Cortex of kidney (tissue), 1 donor: Measurements from ENCODE around the gene CHRNA4.

Experiments
- DNase-seq: peaks from one replicate; lab custom pipeline; 2025; lab: John Stamatoyannopoulos, UW

Gene CHRNA4

GRCh38 chr20:63320616-63321147, 40.5 kb downstream of the CHRNA4 start:
- no peak for DNase-seq

GRCh38 chr20:63320041-63320511, 41.1 kb downstream of the CHRNA4 start:
- no peak for DNase-seq

GRCh38 chr20:63319164-63320040, 41.7 kb downstream of the CHRNA4 start:
- DNase-seq, result no peak

DNA sequence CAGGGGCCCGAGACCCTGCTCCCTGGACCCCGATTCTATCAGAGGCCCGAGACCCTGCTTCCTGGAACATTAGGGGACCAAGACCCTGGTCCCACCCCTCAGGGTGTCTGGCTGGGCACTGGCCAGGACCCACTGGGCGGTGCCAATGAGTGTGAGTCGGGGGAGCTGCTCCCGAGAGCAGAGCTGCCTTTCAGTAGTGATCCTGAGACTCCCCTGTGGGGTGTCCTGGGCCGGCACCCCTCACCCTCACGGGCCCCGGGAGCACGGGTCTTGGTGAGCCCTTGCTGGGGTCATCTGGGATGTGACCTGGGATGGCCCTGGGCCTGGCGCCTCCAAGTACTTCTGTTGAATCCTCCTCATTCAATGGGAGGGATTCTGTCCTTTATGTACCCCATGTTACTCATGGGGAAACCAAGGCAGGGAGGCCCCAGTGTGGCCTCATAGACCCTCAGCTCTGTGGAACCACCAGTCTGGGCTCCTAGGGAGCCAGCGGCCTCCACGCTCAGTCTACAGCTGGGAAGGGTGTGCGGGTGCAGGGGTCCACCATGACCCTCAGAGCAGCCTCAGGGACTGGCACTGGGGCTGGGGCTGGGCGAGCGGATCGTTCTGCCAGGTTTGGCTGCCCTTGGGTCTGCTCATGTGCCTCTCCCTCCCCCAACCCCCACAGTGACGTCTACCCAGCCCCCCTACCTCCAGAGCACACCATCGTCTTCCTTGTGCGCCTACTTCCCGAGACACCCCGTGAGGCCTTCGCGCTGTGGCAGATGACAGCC, 42.6 kb downstream of the CHRNA4 start:
- no peak for DNase-seq

- no peak for DNase-seq
Observed at GRCh38 chr20:63317601-63318291, 43.4 kb downstream of the CHRNA4 start.

DNA sequence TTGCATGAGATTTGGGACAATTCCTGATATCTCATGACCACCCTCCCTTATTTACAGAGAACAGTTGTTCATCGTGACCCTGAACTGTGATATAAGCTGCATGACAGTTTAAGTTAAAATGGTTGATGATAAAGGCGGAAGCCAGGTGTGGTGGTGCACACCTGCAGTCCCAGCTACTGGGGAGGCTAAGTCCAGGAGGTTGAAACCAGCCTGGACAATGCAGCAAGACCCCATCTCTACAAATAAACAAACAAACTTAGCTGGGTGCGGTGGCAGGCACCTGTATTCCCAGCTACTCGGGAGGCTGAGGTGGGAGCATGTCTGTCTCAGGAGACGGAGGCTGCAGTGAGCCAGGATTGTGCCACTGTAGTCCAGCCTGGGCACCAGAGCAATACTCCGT, 44.1 kb downstream of the CHRNA4 start:
- no peak for DNase-seq

DNA sequence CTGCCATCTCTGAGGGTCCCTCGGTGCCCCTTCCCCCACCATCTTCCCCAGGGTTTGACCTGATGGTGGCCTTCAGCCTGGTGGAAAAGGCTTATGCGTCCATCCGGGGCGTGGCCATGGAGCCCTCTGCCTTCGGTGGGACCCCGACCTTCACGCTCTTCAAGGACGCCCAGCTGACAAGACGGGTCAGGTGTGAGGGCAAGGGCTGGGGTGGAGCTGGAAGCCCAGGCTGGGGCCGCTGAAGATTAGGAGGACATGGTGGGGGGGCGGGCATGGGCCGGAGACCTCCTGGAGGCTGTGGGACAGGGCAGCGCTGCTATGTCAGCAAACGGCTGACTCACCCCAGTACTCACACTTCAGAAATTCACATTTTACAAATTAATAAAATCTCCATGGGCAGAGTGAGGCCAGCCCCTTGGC, 44.6 kb downstream of the CHRNA4 start:
- no peak for DNase-seq

DNA sequence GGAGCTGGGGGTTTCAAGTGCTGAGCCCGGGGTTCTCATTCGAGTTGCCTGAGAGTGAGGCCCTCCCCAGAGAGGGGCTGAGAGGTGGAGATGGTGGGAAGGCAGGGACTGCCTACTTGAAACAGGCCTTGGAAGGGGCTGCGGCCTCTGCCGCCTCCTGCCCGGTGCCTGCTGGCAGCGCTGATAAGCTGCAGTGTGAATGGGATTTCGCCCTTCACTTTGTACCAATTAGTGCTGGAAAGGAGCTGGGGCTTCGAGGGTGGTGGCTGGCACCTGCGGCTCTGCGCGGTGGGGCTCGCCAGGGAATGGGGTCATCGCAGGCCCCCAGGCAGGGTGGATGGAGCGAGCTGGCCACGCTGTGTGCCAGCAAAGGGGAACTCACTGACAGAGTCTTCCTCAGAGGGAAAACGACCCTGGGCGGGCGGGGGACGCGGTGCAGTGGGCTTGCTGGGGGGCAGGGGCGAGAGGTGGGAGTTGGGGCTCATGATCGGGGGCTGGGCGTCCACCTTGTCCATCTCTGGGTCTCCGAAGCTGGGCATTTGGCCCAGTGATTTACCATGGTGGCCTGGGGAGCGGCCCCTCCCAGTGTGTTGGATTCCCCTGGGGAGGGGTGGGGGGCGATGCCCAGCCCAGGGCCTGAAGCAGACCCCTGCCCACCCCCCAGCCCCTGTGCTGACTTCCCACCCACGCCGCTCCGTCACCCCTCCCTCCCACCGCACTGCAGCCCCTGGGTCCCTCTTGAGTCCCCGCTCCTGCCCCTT, 45.2 kb downstream of the CHRNA4 start:
- DNase-seq, result no peak

DNA sequence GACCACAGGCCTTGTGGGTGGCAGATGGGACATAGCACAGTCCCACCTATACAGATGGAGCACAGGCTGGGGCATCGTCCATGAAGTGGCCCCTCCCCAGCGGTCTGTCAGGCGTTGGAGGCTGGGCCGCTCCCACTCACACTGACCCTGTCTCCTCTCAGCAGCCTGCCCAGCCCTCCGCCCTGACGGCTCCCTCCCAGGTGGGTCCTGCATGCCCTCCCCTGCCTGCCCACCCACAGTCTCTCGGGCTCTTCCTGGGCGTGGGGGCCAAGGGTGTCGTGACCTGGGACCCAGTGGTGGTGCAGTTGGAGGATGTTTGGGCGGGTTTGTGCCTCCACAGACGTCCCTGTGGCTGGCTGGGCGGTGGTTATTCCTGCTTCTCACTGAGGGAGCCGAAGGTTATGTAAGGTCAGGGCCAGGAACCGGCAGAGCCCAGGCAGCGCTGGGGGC, 45.9 kb downstream of the CHRNA4 start:
- DNase-seq, result no peak

DNA sequence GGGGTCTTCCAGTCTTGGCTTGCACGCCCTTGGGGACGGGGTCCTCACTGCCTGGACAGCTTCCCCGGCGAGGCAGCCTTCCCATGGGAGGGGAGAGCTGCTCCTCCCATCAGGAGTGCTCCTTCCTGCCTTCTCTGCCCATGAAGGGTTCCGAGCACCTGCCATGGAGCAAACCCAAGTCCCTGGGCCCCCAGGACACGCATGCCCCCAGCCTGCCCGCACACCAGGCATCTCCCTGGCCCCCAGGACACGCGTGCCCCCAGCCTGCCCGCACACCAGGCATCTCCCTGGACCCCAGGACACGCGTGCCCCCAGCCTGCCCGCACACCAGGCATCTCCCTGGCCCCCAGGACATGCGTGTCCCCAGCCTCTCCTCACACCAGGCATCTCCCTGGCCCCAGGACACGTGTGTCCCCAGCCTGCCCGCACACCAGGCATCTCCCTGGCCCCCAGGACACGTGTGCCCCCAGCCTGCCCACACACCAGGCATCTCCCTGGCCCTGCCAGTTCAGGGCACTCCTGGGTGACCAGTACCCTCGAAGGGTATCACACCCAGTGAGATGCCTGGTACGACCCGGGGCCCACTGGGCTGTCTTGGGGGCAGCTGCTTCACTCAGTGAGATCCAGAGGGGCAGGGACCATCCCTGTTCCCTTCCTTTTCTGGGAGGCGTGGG, 46.4 kb downstream of the CHRNA4 start:
- DNase-seq, result no peak

DNA sequence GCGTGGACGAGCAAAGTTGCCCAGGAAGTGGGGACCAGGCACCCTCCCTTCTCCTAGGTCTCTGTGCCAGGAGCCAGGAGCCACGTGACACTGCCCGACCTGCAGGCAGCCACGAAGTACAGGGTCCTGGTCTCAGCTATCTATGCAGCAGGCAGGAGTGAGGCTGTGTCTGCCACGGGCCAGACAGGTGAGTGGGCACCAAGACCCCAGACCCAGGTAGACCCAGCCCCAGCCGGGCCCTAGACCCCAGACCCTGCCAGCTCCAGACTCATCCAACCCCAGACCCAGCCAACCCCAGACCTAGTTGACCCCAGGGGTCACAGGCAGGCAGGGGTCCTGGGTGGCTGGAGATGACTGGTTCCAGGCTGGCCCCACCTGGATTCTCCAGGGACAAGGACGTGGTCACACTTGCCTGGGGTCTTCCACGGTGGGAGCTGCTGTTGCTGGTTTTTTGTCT, 47.1 kb downstream of the CHRNA4 start:
- no peak for DNase-seq

DNA sequence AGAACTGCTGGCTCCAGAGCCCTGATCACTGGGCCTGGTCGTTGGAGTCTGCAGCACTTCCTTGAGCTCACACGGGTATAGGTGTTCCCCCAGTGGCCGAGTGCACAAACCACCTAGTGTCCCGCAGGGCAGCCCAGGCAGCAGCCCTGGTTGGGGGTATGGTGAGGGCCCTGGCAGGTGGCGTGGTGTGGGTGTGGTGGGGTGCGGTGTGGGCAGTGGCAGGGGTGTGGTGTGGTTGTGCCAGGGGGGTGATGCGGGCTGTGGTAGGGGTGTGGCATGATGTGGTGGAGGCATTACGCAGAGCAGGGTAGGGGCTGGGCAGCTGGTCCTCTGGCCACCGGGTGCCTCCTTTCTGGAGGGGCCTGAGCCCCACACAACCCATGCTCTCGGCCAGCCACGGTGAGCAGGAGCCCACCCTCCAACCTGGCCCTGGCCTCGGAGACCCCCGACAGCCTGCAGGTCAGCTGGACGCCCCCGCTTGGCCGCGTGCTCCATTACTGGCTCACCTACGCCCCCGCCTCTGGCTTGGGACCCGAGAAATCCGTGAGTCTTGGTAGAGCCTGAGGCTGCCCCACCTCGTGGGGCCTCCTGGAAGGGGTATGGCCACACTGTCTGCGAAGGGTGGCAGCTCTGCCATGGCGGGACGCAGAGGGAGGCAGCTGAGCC, 47.7 kb downstream of the CHRNA4 start:
- DNase-seq, result no peak

DNA sequence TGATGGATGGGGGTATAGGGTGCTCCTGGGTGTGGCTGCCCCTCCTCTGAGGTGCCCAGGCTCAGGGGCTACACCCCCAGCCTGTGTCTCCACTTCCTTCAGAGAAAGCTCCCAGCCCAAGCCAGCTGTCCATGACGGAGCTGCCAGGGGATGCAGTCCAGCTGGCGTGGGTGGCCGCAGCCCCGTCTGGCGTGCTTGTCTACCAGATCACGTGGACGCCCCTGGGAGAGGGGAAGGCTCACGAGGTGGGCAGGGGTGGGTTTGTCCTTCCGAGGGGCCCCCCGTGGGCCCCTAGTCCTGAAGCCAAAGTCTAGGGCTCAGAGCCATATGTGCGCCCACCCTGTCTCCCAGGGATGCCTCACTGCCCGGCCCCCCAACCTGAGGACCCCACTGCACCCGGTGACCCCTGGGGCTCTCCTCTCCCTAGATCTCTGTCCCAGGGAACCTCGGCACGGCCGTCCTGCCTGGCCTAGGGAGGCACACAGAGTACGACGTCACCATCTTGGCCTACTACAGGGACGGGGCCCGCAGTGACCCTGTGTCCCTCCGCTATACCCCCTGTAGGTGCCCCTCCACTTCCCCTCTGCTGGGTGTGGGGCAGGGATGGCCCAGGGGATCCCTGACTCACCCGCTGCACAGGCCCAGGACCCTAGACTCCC, 48.3 kb downstream of the CHRNA4 start:
- no peak for DNase-seq

DNA sequence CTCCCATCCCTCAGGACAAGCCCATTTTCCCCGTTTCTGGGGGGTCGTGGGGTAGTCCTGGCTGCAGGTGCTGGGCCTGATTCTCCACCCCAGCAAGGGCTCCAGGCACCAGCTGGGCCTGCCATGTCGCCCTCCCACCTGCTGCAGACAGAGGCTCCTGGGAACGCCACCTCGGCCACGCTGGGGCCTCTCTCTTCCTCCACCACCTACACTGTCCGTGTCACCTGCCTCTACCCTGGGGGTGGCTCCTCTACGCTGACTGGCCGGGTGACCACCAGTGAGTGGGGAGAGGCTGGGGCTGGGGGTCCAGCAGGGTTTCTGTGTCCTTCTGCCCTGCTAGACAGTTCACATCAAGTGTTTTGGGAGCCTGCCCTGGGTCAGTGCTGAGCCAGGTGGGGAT, 48.9 kb downstream of the CHRNA4 start:
- no peak for DNase-seq

DNA sequence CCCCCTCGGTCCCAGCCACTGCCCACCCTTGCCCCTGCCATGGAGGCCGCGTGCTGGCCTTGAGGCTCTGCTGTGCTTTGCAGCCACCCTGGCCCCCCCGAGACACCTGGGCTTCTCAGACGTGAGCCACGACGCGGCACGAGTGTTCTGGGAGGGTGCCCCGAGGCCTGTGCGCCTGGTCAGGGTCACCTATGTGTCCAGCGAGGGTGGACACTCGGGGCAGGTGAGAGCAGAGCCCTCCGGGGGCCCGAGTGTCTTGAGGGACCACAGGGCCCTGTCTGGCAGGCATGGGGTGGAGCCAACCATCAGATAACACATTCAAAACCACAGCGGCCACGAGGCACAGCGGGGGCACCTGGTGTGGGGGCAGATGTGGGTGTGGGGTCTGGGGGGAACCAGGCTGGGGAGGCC, 49.3 kb downstream of the CHRNA4 start:
- DNase-seq, result no peak

- DNase-seq, result no peak
Observed at GRCh38 chr20:63311186-63311832, 49.8 kb downstream of the CHRNA4 start.

- DNase-seq, result no peak
Observed at GRCh38 chr20:63310265-63310991, 50.7 kb downstream of the CHRNA4 start.
